IMR-90 (cell line): ENCODE results near the gene NUDT3.
A peak's percentile ranks its signal among the peaks of the same experiment; 100 is the strongest.

ENCODE experiments used
- CTCF ChIP-seq: conservative IDR thresholded peaks from 2 replicates; pipeline ENCODE4 v1.5.1; 2012; ENCODE audit warnings: mild to moderate bottlenecking, low read depth, low read length, improper control_type of control experiment
- POLR2A ChIP-seq: IDR thresholded peaks from 2 replicates; pipeline ENCODE4 v1.6.1; 2012; ENCODE audit warnings: mild to moderate bottlenecking, low read depth, low read length

- TF ChIP-seq POLR2A (0 out of 2 replicates have a peak, but pooled peaks have one; percentile 32), CTCF (no peak)
These were observed 528 bp downstream of the NUDT3 start for GRCh38 chr6:34391786-34392496.
